T-cell (primary cell): Measurements from ENCODE around the gene TTI1. TPM values are rescaled to one million over a fixed set of nuclear protein-coding genes. Genes with fewer than 3 reads are reported as not detected.

Source experiments
- ATAC-seq, 4 experiments: fragments of 200-7000 bp in 3 of 4; fragments of 150-1000 bp in 1 of 4; cut with Tn5 transposase; replicated peaks in 1 of 4; 1 replicate in 3 of 4; 2 replicates in 1 of 4; pipeline ENCODE4 v1.10.0; 2021; ENCODE audit warnings: moderate library complexity in 3 of 4, mild to moderate bottlenecking in 2 of 4, moderate number of reproducible peaks in 1 of 4
- CTCF ChIA-PET, 2 donors: fragments of 300-600 bp; sonication (Branson Sonifier 250); formaldehyde crosslinking; loops; one replicate each; lab custom pipeline; 2022; ENCODE audit warnings: antibody characterized with exemption in 2 of 2; lab: Charles Lee
- POLR2A ChIA-PET, 2 donors: fragments of 300-600 bp; sonication (Branson Sonifier 250); formaldehyde crosslinking; loops; one replicate each; lab custom pipeline; 2022; ENCODE audit warnings: antibody characterized with exemption in 2 of 2; lab: Charles Lee
- DNase-seq, 35 experiments: peaks; one replicate each; pipeline versions ENCODE4 v3.0.0 to v3.0.0-alpha.2; 2013 to 2023
- H3K27ac ChIP-seq: one replicate; pipeline ENCODE4 v1.5.1; 2013; ENCODE audit warnings: low read length
- H3K27me3 ChIP-seq, 2 experiments: replicated peaks in 1 of 2; 1 replicate in 1 of 2; 2 replicates in 1 of 2; pipeline versions ENCODE4 v1.6.1 to v1.7.0; 2013; ENCODE audit warnings: low read length in 1 of 2, mixed read lengths in 1 of 2; ENCODE audit not compliant: control insufficient read depth in 2 of 2, insufficient read depth in 2 of 2; ENCODE audit errors: extremely low read depth in 1 of 2
- H3K36me3 ChIP-seq, 2 donors: 1 replicate in 1 of 2; 2 replicates in 1 of 2; pipeline versions ENCODE4 v1.6.1 to v1.7.0; 2013; ENCODE audit warnings: low read length in 1 of 2; ENCODE audit not compliant: control insufficient read depth in 2 of 2, insufficient read depth in 1 of 2; ENCODE audit errors: extremely low read depth in 1 of 2
- H3K4me1 ChIP-seq, 2 experiments: 1 replicate in 1 of 2; 2 replicates in 1 of 2; pipeline versions ENCODE4 v1.6.1 to v1.7.0; 2013; ENCODE audit warnings: low read length in 2 of 2, mixed read lengths in 1 of 2; ENCODE audit not compliant: insufficient read depth in 2 of 2, control insufficient read depth in 1 of 2; ENCODE audit errors: extremely low read depth in 1 of 2
- H3K4me3 ChIP-seq, 2 donors: 1 replicate in 1 of 2; 2 replicates in 1 of 2; pipeline versions ENCODE4 v1.5.1 to v1.7.0; 2013; ENCODE audit warnings: mild to moderate bottlenecking in 2 of 2, low read length in 1 of 2, moderate library complexity in 1 of 2; ENCODE audit not compliant: control insufficient read depth in 1 of 2; ENCODE audit errors: extremely low read depth in 1 of 2
- H3K9me3 ChIP-seq: 2 replicates; pipeline ENCODE4 v1.7.0; 2013
- H3K27ac Mint-ChIP-seq, 2 donors: one replicate each; pipeline ENCODE4 v1.8.0; 2020 to 2021; ENCODE audit warnings: mild to moderate bottlenecking in 2 of 2, mixed read lengths in 2 of 2
- H3K27me3 Mint-ChIP-seq, 2 donors: one replicate each; pipeline ENCODE4 v1.8.0; 2021 to 2022; ENCODE audit warnings: mixed read lengths in 2 of 2
- H3K36me3 Mint-ChIP-seq: one replicate; pipeline ENCODE4 v1.8.0; 2021; ENCODE audit warnings: mixed read lengths
- H3K4me1 Mint-ChIP-seq, 3 donors: one replicate each; pipeline ENCODE4 v1.8.0; 2020 to 2022; ENCODE audit warnings: mixed read lengths in 3 of 3, mild to moderate bottlenecking in 1 of 3
- H3K4me3 Mint-ChIP-seq, 3 donors: one replicate each; pipeline ENCODE4 v1.8.0; 2020 to 2022; ENCODE audit warnings: mild to moderate bottlenecking in 3 of 3, mixed read lengths in 3 of 3, moderate library complexity in 3 of 3
- H3K9me3 Mint-ChIP-seq, 3 donors: one replicate each; pipeline ENCODE4 v1.8.0; 2020 to 2022; ENCODE audit warnings: mixed read lengths in 3 of 3
- WGBS: methylation state at CpG from one replicate; pipeline ENCODE4 v1.1.5; 2013; ENCODE audit warnings: missing lambda C conversion rate; ENCODE audit not compliant: insufficient coverage; 5-methylcytosine and 5-hydroxymethylcytosine counted together
- total RNA-seq, 35 experiments: library from RNA in 6 of 35; stranded (reverse) in 6 of 35; fragments of 120-200 nt in 1 of 35; gene quantifications; one replicate each; pipeline versions ENCODE4 v1.2.1 to v1.2.4 and lab custom pipeline; 2013 to 2026

Gene TTI1
- total RNA-seq, 5 donors from 2014 or later (not counting 1 experiment from before 2014, with no cell fraction given), result 17.8 to 27.6 (median 23.2) TPM

DNA sequence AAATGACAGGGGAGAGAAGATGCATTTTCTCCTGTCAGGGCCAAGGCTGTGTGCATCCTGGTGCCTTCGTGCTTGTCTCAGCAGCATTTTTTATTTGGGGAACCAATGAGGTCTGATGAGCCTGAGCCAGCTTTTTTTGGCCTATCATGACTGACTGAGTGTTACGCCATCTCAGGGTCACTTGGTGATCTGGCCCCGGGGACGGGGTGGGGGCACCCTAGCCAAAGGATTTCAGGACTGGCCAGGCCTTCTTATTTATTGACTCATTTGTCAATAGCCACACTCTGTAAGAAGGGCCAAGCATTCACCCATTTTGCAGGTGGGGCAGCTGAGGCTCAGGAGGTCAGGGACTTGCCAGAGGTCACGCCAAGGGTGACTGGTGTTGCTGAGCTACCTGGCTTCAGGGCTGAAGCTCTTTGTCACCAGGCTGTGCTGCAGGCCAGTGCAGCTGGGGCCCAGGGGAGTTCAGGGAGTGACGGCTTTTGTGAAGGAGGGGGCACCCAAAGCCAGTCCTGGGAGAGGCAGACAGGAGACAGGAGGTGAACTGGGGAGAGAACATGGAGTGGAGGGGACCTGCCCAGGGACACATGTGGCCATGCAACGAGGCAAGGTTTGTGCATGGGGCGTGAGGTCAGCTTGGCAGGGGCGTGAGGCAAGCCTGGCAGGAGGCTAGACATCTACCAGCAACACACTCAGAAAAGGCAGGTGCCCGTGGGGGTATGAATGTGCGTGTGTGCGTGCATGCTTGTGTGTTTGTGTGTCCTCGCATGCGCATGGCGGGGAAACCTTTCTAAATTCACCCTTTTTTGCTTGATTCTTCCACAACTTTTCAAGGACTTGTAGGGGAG, 99.2 kb downstream of the TTI1 start:
- Histone ChIP-seq H3K27me3 (peaks cover 0 to 23% of the 10 kb centered on the region in 2 experiments), H3K9me3 (no peaks in the 10 kb centered on the region), H3K27ac (no peak overlapping the region), H3K4me3 (no peak overlapping the region), H3K36me3 (no peaks in the 10 kb centered on the region), H3K4me1 (no peaks in the 10 kb centered on the region)
- ChIA-PET POLR2A (no interaction called here), CTCF (no interaction called here)
- H3K27me3 Mint-ChIP-seq, result peaks cover 15 to 21% of the 10 kb centered on the region in 2 donors
- no peak overlapping the region for H3K27ac Mint-ChIP-seq
- no peaks in the 10 kb centered on the region for H3K9me3 Mint-ChIP-seq
- DNase-seq (no peak), ATAC-seq (no peak)
- H3K4me1 Mint-ChIP-seq, result no peaks in the 10 kb centered on the region
- no peak overlapping the region for H3K4me3 Mint-ChIP-seq
- no peaks in the 10 kb centered on the region for H3K36me3 Mint-ChIP-seq
- 79% methylated on average over 5 of the region's 15 CpGs for WGBS

Other genes starting within 250 kb of the TTI1 start
- gene VSTM2L, start 130.3 kb downstream of the TTI1 start, total RNA-seq, result not detected
- gene RPRD1B, start 290 bp upstream of the TTI1 start, total RNA-seq, result 10 to 100 TPM; 38.3 to 46.6 (median 40.5) TPM
- gene TGM2, start 131.8 kb upstream of the TTI1 start, total RNA-seq, result 1 to 10 TPM in 2 of 5 donors, under 1 TPM in 1, not detected in 2; 0.62 to 1.8 (median 1.2) TPM
- not detected for gene KIAA1755, start 227.3 kb upstream of the TTI1 start, total RNA-seq